MM.1S (cell line): ENCODE results near the gene HS6ST3.

Experiments
- DNase-seq: peaks from one replicate; pipeline ENCODE4 v3.0.0-alpha.2; 2015
- H2AFZ ChIP-seq: fragments of 300-600 bp; sonication (generic); 2 replicates; pipeline ENCODE4 v1.6.0; 2016; ENCODE audit warnings: antibody characterized with exemption, low read length
- H3F3A ChIP-seq: fragments of 300-600 bp; sonication (generic); 2 replicates; pipeline ENCODE4 v1.6.1; 2016; ENCODE audit warnings: mild to moderate bottlenecking, antibody characterized with exemption, low read length, moderate library complexity, mixed read lengths; ENCODE audit not compliant: insufficient read depth
- H3K27ac ChIP-seq: fragments of 300-600 bp; sonication (generic); 2 replicates; pipeline ENCODE4 v1.5.1; 2016; ENCODE audit warnings: mild to moderate bottlenecking, low read length
- H3K27me3 ChIP-seq: fragments of 300-600 bp; sonication (generic); replicated peaks from 2 replicates; pipeline ENCODE4 v1.6.0; 2016; ENCODE audit warnings: low read length; ENCODE audit not compliant: insufficient read depth
- H3K36me3 ChIP-seq: fragments of 300-600 bp; sonication (generic); replicated peaks from 2 replicates; pipeline ENCODE4 v1.6.1; 2016; ENCODE audit warnings: mild to moderate bottlenecking, low read length, mixed read lengths; ENCODE audit not compliant: insufficient read depth
- H3K4me1 ChIP-seq: fragments of 300-600 bp; sonication (generic); 2 replicates; pipeline ENCODE4 v1.6.1; 2016; ENCODE audit warnings: low read length, mixed read lengths
- H3K4me2 ChIP-seq: fragments of 300-600 bp; sonication (generic); 2 replicates; pipeline ENCODE4 v1.6.0; 2016; ENCODE audit warnings: low read depth, low read length
- H3K4me3 ChIP-seq: fragments of 300-600 bp; sonication (generic); 2 replicates; pipeline ENCODE4 v1.5.1; 2016; ENCODE audit warnings: low read length, mixed read lengths
- H3K79me2 ChIP-seq: fragments of 300-600 bp; sonication (generic); 2 replicates; pipeline ENCODE4 v1.6.1; 2016; ENCODE audit warnings: mixed run types, low read length, mixed read lengths
- H3K9ac ChIP-seq: fragments of 300-600 bp; sonication (generic); 2 replicates; pipeline ENCODE4 v1.6.1; 2016; ENCODE audit warnings: low read length, mixed read lengths
- H3K9me2 ChIP-seq: fragments of 300-600 bp; sonication (generic); replicated peaks from 2 replicates; pipeline ENCODE4 v1.6.1; 2016; ENCODE audit warnings: mild to moderate bottlenecking, low read length, mixed read lengths; ENCODE audit not compliant: insufficient read depth
- H3K9me3 ChIP-seq: fragments of 300-600 bp; sonication (generic); replicated peaks from 2 replicates; pipeline ENCODE4 v1.6.1; 2016; ENCODE audit warnings: mild to moderate bottlenecking, low read length, mixed read lengths; ENCODE audit not compliant: insufficient read depth
- H4K20me1 ChIP-seq: fragments of 300-600 bp; sonication (generic); 2 replicates; pipeline ENCODE4 v1.6.1; 2016; ENCODE audit warnings: mild to moderate bottlenecking, low read length, moderate library complexity, mixed read lengths; ENCODE audit not compliant: insufficient read depth
- EZH2 ChIP-seq: fragments of 300-600 bp; sonication (generic); optimal IDR thresholded peaks from 2 replicates; pipeline ENCODE3; 2017; ENCODE audit warnings: low read depth, mild to moderate bottlenecking, antibody characterized with exemption, low read length, mixed read lengths
- EZH2phosphoT487 ChIP-seq: fragments of 300-600 bp; sonication (generic); IDR thresholded peaks from 2 replicates; pipeline ENCODE4 v1.6.1; 2018; ENCODE audit warnings: antibody characterized with exemption, low read length
- TF ChIP-seq, protein P1 (sequence below): fragments of 300-600 bp; sonication (generic); IDR thresholded peaks from 2 replicates; pipeline ENCODE4 v1.5.1; 2016; ENCODE audit warnings: antibody characterized with exemption, low read length, mixed read lengths

Gene HS6ST3

DNA sequence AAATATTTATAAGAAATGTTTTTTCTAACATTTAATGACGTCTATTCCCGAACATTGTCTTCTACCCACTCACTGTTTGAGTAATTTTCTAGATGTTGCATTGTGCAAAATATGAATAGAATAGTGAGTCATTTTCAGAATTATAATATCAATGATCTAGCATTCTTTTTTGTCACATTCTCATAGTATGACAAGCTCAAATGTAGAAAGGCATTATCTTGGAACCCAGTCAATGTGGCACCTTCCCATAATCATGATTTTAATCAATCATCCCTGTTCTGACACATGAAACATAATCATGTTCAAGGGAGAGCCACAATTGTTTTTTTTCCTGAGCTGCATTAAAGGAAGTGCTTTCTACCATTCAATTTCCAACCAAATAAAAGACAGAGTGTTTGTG is 638.6 kb downstream of the HS6ST3 start:
- Histone ChIP-seq H3K36me3 (no peaks in the 10 kb centered on the region), H3K9ac (no peak overlapping the region), H3K4me1 (no peaks in the 10 kb centered on the region), H3K27ac (no peak overlapping the region), H3K79me2 (no peaks in the 10 kb centered on the region), H3K4me2 (no peak overlapping the region), H3K4me3 (no peak overlapping the region), H2AFZ (no peak overlapping the region), H3F3A (no peaks in the 10 kb centered on the region), H3K9me3 (no peaks in the 10 kb centered on the region), H4K20me1 (no peaks in the 10 kb centered on the region), H3K9me2 (no peaks in the 10 kb centered on the region), H3K27me3 (no peaks in the 10 kb centered on the region)
- DNase-seq: no peak
- TF ChIP-seq EZH2 (no peak), EZH2phosphoT487 (no peak)

DNA sequence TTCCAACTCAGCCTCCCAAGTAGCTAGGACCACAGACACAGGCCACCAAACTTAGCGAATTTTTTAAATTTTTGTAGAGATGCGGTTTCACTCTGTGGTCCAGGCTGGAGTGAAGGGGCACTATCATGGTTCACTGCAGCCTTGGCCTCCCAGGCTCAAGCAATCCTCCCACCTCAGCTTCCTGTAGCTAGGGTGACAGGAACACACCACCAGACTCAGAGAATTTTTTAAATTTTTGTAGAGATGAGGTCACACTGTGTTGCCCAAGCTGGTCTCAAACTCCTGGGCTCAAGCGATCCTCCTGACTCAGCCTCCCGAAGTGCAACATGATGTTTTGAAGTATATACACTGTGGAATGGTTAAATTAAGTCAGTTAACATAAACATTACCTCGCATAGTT is 640.8 kb downstream of the HS6ST3 start:
- TF ChIP-seq EZH2phosphoT487 (no peak), EZH2 (no peak)
- TF ChIP-seq, protein P1, sequence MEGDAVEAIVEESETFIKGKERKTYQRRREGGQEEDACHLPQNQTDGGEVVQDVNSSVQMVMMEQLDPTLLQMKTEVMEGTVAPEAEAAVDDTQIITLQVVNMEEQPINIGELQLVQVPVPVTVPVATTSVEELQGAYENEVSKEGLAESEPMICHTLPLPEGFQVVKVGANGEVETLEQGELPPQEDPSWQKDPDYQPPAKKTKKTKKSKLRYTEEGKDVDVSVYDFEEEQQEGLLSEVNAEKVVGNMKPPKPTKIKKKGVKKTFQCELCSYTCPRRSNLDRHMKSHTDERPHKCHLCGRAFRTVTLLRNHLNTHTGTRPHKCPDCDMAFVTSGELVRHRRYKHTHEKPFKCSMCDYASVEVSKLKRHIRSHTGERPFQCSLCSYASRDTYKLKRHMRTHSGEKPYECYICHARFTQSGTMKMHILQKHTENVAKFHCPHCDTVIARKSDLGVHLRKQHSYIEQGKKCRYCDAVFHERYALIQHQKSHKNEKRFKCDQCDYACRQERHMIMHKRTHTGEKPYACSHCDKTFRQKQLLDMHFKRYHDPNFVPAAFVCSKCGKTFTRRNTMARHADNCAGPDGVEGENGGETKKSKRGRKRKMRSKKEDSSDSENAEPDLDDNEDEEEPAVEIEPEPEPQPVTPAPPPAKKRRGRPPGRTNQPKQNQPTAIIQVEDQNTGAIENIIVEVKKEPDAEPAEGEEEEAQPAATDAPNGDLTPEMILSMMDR: no peak
- H3F3A ChIP-seq: no peaks in the 10 kb centered on the region

DNA sequence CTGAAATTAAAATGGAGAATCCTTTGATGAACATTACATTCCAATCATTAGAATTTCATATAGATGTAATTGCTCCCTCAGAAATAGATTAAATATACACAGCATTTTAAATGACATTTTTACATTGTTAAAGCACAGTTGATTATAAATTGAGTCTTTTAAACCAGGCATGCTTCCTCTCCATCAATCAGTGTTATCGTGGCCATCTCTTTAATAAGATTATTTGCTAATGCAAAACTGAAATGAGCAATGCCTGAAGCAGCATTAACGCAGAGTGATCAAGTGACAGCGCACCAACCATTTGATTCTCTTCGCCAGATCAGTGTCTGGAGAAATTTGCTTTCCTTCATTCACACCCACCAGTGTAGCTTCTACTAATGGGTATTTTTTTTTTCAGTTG is 644.6 kb downstream of the HS6ST3 start:
- Histone ChIP-seq H3K4me2 (no peak overlapping the region), H3K4me1 (no peaks in the 10 kb centered on the region), H3K9ac (no peak overlapping the region), H2AFZ (no peak overlapping the region), H3K79me2 (no peaks in the 10 kb centered on the region), H3K36me3 (no peaks in the 10 kb centered on the region), H4K20me1 (no peaks in the 10 kb centered on the region), H3K9me3 (no peaks in the 10 kb centered on the region), H3K9me2 (no peaks in the 10 kb centered on the region), H3F3A (no peaks in the 10 kb centered on the region), H3K4me3 (no peak overlapping the region), H3K27me3 (no peaks in the 10 kb centered on the region), H3K27ac (no peak overlapping the region)
- TF ChIP-seq EZH2phosphoT487 (no peak), EZH2 (no peak)
- TF ChIP-seq, protein P1: no peak
- DNase-seq: no peak

More for the DNA sequence above, 640.8 kb downstream of the HS6ST3 start:
- no peaks in the 10 kb centered on the region for H3K36me3 ChIP-seq
- H3K9me3 ChIP-seq: no peaks in the 10 kb centered on the region
- no peak overlapping the region for H2AFZ ChIP-seq
- no peaks in the 10 kb centered on the region for H3K79me2 ChIP-seq
- H4K20me1 ChIP-seq: no peaks in the 10 kb centered on the region
- H3K9me2 ChIP-seq: no peaks in the 10 kb centered on the region
- DNase-seq: no peak
- no peaks in the 10 kb centered on the region for H3K27me3 ChIP-seq
- no peak overlapping the region for H3K9ac ChIP-seq
- no peaks in the 10 kb centered on the region for H3K4me1 ChIP-seq
- no peak overlapping the region for H3K4me3 ChIP-seq
- H3K4me2 ChIP-seq: no peak overlapping the region
- no peak overlapping the region for H3K27ac ChIP-seq

GRCh38 chr13:96741779-96742178 is 651.9 kb downstream of the HS6ST3 start:
- H3K9me3 ChIP-seq: no peaks in the 10 kb centered on the region
- H3K27me3 ChIP-seq: no peaks in the 10 kb centered on the region
- H2AFZ ChIP-seq: no peak overlapping the region
- H3K79me2 ChIP-seq: no peaks in the 10 kb centered on the region
- no peak overlapping the region for H3K27ac ChIP-seq
- no peak overlapping the region for H3K9ac ChIP-seq
- H3K4me1 ChIP-seq: no peaks in the 10 kb centered on the region
- H3K4me3 ChIP-seq: no peak overlapping the region
- no peaks in the 10 kb centered on the region for H3K9me2 ChIP-seq
- no peaks in the 10 kb centered on the region for H3F3A ChIP-seq
- H3K4me2 ChIP-seq: no peak overlapping the region
- no peaks in the 10 kb centered on the region for H3K36me3 ChIP-seq
- H4K20me1 ChIP-seq: no peaks in the 10 kb centered on the region
- TF ChIP-seq, protein P1: no peak
- no peak for TF ChIP-seq EZH2
- TF ChIP-seq EZH2phosphoT487: no peak
- no peak for DNase-seq
